GM19025 (cell line): Measurements from ENCODE around the gene MTFMT.
"Not testable (repeated sequence)": the region's sequence is repeated elsewhere in the genome, so short reads cannot be mapped to it uniquely, and the experiment has no call there.

ENCODE experiments used
- ATAC-seq: cut with Tn5 transposase; IDR thresholded peaks from one replicate; pipeline ENCODE4 v1.9.1; 2021; ENCODE audit warnings: mild to moderate bottlenecking, low read depth, moderate library complexity; ENCODE audit not compliant: unreplicated experiment

MTFMT gene

GRCh38 chr15:65040461-65040860 is 11.0 kb upstream of the MTFMT start:
- no peak for ATAC-seq

- ATAC-seq: no peak
Measured at GRCh38 chr15:65038836-65039235, 9.4 kb upstream of the MTFMT start.

GRCh38 chr15:65038428-65038827 is 9.0 kb upstream of the MTFMT start:
- no peak for ATAC-seq

GRCh38 chr15:65037309-65037708 is 7.9 kb upstream of the MTFMT start:
- ATAC-seq: no peak

GRCh38 chr15:65034719-65035118 is 5.3 kb upstream of the MTFMT start:
- ATAC-seq: no peak

GRCh38 chr15:65033659-65034269 is 4.3 kb upstream of the MTFMT start:
- no peak for ATAC-seq

GRCh38 chr15:65032801-65033537 is 3.5 kb upstream of the MTFMT start:
- ATAC-seq: no peak

- no peak for ATAC-seq
Measured at GRCh38 chr15:65029736-65030208, 333 bp upstream of the MTFMT start.

- no peak for ATAC-seq
Measured at GRCh38 chr15:65028338-65028737, 1.1 kb downstream of the MTFMT start.

GRCh38 chr15:65027593-65027992 is 1.8 kb downstream of the MTFMT start:
- ATAC-seq: no peak

- ATAC-seq: no peak
Measured at GRCh38 chr15:65026756-65027155, 2.7 kb downstream of the MTFMT start.

GRCh38 chr15:65021488-65021887 is 8.0 kb downstream of the MTFMT start:
- ATAC-seq: no peak

- ATAC-seq: no peak
Measured at GRCh38 chr15:65020419-65020818, 9.0 kb downstream of the MTFMT start.

GRCh38 chr15:65011198-65011597 is 18.2 kb downstream of the MTFMT start:
- ATAC-seq: not testable (repeated sequence)

GRCh38 chr15:65008983-65009382 is 20.5 kb downstream of the MTFMT start:
- no peak for ATAC-seq

GRCh38 chr15:65006876-65007275 is 22.6 kb downstream of the MTFMT start:
- ATAC-seq: no peak

- ATAC-seq: no peak
Measured at GRCh38 chr15:65004993-65005392, 24.4 kb downstream of the MTFMT start.

GRCh38 chr15:64997745-64998375 is 31.6 kb downstream of the MTFMT start:
- no peak for ATAC-seq

GRCh38 chr15:64997066-64997465 is 32.4 kb downstream of the MTFMT start:
- no peak for ATAC-seq

GRCh38 chr15:64993290-64993689 is 36.1 kb downstream of the MTFMT start:
- ATAC-seq: no peak

GRCh38 chr15:64991536-64992135 is 37.8 kb downstream of the MTFMT start:
- no peak for ATAC-seq
